Right lobe of liver (tissue), 4 donors: ENCODE data around the gene CXXC1.

ENCODE experiments used
- CTCF ChIP-seq, 4 donors: fragments of 200-600 bp in 3 of 4; fragments of 450-650 bp in 1 of 4; IDR thresholded peaks; one replicate each; pipeline versions ENCODE4 v1.5.1 to v1.8.0; 2016 to 2022; ENCODE audit warnings: antibody characterized with exemption in 4 of 4, mild to moderate bottlenecking in 2 of 4
- POLR2A ChIP-seq: fragments of 450-650 bp; IDR thresholded peaks from one replicate; pipeline ENCODE4 v1.6.1; 2017; ENCODE audit warnings: antibody characterized with exemption, mild to moderate bottlenecking
- donor health status: DM: no; HTN: no; CAD: no.
- donor health status: DM: no; HTN: no; CAD: no.
- donor health status: DM: no; HTN: yes; CAD: no.

GRCh38 chr18:50312296-50313030, 25.0 kb upstream of the CXXC1 start:
- TF ChIP-seq CTCF (IDR thresholded peaks at IDR 0.05) (no peak), POLR2A (no peak)
